NCI-H526 (cell line): ENCODE results near the gene SERINC2.
"Not testable (repeated sequence)": the region's sequence is repeated elsewhere in the genome, so short reads cannot be mapped to it uniquely, and the experiment has no call there.

ENCODE experiments used
- DNase-seq, 2 experiments: peaks; one replicate each; lab custom pipeline; 2025; lab: John Stamatoyannopoulos, UW

Gene SERINC2

DNA sequence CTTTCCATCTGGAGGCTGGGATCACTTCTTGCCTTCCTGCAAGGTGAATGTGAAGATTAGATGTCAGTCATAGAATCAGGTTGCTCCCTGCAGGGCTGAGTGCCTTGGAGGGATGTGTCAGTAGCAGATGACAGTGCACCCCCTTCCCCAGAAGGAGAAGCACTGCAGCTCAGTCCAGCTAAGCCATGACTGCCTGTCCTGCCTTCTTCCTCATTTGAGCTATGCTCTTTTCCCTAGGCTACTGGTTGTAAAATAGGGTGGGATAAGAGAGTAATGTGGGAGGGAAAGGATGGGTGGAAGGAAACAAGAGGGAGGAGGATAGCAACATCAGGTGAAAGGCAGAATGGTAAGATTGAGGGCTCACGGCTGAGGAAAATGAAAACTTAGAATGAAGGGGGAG lies 29.0 kb upstream of the SERINC2 start:
- no peak for DNase-seq

DNA sequence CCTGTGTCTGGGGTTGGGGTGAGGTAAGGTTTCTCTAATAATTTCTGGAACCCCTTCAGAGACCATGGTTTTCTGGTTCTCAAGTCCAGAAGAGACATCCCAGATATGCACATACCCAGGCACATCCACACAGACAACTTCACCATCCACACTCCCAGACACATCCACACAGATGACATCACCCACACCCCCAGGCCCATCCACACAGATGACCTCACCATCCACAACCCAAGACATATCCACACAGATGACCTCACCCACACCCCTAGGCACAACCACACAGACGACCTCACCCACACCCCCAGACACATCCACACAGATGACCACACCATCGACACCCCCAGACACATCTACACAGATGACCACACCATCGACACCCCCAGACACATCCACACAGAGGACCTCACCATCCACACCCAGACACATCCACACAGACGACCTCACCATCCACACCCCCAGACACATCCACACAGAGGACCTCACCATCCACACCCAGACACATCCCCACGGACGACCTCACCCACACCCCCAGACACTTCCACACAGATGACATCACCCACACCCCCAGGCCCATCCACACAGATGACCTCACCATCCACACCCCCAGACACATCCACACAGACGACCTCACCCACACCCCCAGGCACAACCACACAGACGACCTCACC lies 26.3 kb upstream of the SERINC2 start:
- DNase-seq = not testable (repeated sequence)

DNA sequence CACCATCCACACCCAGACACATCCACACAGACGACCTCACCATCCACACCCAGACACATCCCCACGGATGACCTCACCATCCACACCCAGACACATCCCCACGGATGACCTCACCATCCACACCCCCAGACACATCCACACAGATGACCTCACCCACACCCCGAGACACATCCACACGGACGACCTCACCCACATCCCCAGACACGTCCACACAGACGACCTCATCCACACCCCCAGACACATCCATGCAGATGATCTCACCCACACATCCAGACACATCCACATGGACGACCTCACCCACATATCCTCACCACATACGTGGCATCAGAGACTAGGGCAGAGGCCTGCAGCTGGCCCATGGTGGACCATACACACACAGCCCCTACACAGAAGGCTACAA lies 25.4 kb upstream of the SERINC2 start:
- DNase-seq = no peak

DNA sequence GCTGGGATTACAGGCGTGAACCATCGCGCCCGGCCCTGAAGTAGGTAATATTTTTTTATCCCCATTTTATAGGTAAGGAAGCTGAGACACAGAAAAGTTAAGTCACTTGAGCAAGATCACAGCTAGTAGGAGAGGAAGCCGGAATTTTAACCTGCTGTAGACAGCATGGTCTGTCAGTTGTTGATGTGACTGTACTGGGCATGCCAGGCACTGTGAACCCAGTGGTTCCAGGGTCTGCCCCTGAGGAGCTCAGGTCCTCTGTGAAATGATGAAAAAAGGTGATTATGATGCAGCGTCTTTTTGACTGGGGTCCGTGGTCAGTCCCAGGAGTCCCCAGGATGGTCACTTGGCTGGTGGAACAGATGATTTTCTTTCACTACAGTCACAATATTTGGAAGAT lies 23.4 kb upstream of the SERINC2 start:
- DNase-seq = no peak

DNA sequence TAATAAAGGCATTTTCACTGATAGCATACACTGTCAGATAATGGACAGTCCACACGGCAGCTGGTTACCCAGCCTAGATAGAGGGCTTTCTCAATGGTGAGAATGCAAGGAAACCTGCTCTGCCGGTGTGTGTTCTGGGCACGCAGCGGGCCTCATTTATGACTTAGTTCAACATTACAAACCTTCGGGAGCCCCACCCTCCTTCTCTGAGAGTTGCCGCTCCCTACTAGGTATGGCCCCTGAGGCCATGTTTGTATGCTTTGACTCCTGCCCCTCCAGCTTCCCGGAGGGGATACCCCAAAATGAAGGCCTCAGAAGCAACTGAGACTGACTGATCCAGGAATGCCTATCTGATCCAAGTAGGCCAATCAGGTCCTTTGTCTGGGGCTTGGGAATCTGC lies 22.9 kb upstream of the SERINC2 start:
- DNase-seq = no peak

DNA sequence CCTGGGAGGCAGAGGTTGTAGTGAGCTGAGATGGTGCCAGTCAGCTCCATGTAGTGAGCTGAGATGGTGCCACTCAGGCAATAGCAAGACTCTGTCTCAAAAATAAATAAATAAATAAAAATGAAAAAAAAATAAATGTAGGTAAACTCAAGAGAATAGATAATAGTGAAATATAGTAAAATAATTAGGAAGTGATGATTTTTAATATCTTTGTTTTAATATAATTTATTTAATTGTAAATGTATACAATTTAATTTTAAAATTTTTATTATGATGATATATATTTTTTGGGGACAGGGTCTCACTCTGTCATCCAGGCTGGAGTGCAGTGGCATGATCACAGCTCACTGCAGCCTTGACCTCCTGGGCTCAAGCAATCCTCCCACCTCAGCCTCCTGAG lies 19.6 kb upstream of the SERINC2 start:
- DNase-seq = no peak

DNA sequence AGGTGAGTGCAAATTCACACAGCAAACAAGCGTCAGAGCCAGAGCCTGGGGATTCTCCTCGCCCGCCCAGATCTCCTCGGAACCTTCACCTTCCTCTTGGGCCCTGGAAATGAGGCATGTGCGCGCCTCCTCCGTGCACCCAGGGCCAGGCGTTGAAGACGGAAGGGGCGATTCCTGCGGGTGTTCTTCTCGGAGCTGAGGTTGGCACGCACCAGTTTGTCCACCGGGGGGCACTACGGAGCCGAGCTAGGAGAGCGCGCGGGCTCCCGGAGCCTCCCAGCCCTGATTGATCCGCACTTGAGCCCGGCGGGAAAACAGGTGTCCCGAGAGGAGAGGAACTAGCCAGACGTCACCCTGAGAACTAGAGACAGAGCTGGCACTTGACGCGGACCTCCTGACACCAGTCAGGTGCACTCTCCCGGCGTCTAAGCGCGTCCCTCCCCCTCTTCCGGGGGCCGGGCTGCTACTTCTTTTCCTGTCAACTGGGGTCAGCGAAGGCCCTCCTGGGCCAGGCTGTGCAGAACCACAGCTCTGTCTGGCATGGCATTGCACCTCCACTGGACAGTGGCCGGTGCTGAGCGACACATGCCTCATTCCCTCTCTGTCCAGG lies 18.3 kb upstream of the SERINC2 start:
- DNase-seq = peak; percentile 55 to 91

DNA sequence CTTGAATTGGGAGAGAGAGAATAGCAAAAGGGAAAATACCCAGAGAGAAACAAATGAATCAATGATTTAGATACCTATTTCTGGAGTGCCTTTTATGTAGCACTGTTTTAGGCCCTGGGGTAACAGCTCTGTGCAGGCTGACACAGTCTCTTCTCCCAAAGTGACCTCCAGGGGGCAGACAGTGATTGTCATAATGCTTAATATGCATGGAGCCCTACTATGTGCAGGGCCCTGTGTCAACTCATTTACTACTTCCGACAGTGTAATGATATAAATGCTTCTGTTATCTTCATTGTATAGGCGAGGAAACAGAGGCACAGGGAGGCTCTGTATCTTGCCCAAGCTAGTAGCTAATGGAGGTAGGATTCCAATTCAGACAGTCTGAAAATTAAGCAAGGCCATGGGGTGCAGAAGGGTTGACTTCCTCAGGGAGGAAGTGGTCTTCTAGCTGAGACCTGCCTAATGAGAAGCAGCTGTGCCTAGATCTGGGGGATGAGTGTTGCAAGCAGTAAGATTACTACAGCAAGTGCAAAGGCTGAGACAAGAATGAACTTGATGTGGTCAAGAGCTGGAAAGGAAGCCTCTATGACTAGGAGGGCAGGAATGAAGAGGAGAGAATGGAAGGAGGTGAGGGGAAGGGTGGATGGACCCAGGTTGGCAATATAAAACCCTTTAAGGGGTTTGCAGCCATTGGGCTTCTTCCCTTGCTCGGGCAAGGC lies 16.2 kb upstream of the SERINC2 start:
- no peak for DNase-seq

DNA sequence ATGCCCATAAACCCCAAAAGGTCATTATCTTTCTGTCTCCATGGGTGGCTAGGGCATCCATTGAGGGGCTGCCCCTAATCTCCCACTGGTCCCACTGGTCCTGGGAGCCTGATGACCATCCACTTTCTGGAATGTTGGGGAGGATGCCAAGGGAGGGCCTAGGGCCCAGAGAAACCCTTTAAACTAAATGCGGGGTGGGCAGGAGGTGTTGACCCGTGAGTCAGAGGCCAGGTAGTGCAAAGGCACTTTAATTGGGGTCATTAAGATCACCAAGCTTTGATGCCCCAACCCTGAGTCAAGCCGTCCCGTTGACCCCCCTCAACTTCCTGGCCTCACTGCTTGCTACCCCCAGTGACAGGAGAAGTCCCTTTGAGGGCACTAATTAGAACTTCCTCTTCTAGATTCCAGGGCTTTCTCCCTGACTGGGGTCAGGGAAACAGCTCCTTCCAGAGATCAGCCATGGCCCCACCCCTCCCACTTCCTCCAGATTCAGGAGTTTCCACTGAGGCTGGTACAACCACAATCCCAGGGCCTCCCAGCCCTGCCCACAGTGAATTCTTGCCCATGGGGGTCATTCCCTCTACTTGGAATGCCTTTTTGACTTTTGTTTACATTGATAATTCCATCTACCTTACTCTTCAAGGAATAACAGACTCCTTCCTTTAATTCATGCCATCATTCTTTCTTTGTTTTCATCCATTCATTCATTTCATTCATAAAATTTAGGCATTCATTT lies 15.5 kb upstream of the SERINC2 start:
- DNase-seq = no peak

DNA sequence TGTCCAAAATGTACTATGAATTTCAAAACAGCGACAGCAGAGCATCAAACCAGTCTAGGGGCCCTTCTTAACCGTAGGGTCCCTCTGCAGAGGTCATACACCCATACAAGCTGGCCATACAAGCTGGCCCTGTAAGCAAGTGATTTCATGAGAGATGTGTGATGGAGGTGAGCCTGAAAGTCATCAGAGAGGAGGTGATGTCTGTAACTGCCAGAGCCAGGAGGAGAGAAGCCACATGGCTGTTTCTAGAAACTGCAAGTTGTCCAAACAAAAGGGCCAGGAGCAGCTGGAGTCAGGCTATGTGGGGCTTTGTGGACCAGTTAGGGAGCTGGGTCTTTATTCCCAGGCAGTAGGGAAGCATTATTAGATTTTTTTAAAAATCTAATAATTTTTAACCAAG lies 14.8 kb upstream of the SERINC2 start:
- DNase-seq = no peak

DNA sequence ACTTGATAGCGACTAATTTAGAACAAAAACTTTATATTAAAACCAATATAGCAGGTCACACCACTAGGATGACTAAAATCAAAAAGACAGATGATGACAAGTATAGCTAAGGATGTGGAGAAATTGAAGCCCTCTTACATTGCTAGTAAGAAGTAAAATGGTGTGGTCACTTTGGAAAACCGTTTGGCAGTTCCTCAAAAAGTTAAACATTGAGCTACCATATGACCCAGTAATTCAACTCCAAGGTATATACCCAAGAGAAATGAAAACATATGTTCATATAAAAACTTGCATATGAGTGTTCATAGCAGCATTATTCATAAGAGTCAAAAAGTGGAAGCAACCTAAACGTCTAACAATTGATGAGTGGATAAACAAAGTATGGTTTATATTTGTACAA lies 13.0 kb upstream of the SERINC2 start:
- DNase-seq = no peak

DNA sequence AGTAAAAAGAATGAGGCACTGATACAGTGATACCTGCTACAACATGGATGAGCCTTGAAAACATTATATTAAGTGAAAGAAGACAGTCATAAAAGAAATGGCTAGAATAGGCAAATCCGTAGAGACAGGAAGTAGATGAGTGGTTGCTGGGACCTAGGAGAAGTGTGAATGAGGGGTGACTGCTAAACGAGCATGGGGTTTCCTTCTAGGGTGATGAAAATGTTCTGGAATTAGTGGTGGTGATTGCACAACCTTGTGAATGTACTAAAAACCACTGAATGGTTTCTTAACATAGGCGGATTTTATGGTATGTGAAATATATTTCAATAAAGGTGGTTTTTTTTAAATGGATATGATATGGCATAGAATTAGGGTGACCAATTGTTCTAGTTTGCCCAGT lies 12.6 kb upstream of the SERINC2 start:
- DNase-seq = no peak

DNA sequence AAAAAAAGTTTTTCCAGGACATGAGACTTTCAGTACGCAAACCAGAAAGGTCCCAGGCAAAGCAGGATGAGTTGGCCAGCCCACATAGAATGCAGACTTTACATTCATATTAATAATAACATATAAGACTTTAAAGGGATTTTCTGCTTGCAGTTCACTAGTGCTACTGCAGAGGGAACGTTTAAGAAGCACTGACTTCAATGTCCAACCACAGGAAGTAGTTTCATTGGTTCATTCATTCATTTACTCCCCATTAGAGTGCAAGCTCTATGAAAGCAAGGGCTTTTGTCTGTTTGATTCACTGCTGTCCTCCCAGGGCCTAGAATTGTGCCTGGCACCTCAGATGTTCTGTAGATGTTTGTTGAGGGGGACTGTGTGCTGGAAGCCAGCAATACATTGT lies 11.8 kb upstream of the SERINC2 start:
- no peak for DNase-seq

DNA sequence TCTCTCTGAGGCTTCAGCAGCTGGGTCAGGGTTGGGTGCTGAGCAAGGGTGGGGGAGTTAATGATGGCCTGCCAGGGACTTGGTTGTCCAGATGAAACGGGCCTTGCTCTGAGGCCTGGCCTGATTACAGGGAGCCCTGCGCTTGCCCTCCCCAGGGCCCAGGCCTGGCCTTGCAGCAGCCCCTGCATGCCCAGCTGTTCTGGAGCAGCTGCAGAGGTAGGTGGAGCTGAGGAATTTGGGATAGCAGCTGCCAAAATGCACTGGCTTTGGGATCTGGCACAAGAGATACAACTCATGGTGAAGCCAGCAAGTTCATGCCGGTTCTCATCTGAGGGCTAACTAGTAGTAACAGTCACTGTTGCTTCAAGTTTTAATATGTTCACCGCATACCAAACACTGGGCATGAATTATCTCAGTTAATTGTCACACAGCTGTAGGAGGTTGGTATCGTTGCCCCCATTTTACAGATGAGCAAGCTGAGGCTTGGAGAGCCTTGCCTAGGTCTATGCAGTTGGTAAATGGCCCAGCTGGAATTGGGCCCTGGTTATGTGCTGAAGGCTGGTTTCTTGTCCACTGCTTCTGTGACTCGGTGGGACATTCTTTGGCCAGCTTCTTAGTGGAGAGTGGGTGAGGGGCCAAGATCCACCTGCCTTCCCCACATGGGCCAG lies 7.3 kb upstream of the SERINC2 start:
- no peak for DNase-seq

DNA sequence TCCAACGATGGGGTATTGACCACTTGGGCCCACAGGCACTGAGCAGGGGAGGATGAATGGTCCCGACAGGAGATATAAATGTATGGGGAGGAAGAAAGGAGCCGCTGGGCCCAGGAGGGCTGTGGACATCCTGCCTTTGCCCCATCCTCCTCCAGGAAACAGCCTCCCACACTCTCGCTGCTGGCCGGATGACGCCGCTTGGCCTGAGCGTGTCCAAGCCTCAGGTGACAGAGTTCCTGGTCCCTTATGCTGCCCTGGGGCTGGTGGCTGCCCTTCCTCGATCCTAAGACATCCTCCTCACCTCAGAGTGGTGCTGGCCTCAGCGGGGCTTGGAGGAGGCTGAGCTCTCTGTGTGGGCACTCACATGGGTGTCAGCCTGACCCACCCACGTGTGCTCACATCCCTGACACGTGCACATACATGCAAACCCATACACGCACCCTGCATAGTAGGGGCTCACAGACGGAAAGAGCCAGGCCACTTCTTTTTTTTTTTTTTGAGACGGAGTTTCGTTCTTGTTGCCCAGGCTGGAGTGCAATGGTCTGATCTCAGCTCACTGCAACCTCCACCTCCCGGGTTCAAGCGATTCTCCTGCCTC lies 5.9 kb upstream of the SERINC2 start:
- DNase-seq = no peak

DNA sequence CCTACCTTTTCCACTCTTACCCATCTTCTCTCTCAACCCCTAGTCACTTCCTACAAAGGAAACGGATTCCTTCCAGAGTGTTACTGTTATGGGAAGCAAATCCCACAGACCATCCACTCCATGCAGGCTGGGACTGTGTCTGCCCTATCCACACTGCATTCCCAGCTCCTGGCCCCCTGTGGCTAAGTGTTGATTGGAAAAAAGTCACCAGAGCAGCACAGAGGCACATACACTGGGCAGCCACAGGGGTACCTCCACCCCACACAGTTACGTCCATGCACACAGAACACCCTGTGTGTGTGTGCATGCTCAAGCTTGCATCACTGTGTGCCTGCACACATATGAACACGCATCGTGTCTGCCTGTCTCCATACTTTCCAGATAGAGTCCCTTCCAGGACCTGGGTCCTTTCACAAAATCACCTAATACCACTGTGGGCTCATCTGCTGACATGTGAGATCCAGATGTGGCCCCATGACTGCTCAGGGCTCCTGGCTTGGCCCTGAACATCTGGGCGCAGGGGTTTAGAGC lies 4.2 kb upstream of the SERINC2 start:
- no peak for DNase-seq

DNA sequence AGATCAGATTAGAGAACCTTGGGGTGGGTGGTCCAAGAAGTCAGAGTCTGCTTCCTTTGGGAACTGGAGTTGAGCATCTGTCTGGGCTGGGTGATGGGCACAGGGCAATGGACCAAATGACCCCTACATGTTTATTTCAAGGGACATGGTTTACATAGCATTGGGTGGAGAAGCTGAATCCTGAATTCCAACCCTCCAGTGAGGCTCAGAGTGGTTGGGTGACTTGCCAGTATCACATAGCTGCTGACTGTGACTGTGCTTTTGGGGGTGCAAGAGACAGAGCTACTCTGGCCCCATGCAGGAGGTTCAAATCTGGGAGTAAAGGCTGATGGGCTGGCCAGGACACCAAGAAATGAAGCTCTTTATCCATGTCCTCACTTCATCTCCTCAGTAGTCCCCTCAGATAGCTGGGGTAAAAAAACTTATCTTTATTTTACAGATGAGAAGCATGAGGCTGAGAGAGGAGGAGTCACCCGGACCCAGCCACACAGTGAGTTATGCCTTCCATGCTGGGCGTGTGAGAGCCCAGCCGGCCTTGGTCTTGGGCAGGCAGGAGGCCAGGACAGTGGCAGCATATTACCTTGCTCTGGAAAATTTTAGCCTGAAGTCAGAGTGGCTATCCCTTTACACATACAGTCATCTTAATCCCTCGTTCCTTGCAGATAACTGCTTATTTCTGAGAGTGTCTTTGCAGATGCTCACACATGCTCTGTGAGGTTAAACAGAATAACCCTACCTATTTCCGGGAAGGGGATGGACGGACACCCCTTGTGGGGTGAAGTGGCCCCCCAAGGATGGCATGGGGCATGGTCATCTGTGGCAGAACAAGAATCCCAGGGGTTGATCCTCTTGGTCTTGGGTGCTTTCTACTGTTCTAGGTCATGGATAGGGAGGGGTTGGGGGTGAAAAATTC lies 2.8 kb upstream of the SERINC2 start:
- no peak for DNase-seq

DNA sequence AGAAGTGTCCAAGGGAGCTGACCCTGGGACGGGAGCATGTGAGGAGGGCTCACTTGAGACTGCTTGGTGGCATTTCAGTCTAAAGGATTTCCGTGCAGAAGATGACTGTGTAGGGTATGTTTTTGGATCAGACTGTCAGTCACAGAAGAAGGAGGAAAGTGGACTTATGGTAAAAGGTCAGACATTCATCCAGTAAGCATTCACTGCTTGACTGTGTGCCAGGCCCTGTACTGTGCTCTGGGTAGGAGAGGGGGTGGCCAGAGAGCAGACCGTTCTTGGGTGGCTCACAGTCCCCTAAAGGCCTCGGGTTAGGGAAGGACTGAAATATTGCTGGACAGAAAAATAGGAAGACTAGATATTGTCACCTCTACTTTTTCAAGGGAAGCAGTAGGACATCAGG lies 2.1 kb upstream of the SERINC2 start:
- no peak for DNase-seq

DNA sequence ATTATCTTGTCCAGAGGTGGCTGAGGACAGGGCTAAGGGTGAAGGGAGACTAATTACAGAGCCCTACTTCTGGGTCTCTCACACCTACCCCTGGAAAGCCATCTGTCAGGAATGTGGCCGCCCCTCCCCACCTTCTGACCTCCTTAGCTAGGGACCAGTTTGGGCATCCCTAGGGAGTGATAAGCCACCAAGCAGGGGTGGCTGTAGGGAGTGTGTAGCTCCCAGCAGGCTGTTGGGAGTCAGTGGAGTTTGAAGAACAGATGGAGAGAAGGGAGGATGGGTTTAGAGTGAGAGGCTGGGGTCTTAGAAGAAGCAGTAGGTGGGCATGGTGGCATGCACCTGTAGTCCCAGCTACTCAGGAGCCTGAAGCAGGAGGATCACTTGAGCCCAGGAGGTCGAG lies 808 bp upstream of the SERINC2 start:
- no peak for DNase-seq

DNA sequence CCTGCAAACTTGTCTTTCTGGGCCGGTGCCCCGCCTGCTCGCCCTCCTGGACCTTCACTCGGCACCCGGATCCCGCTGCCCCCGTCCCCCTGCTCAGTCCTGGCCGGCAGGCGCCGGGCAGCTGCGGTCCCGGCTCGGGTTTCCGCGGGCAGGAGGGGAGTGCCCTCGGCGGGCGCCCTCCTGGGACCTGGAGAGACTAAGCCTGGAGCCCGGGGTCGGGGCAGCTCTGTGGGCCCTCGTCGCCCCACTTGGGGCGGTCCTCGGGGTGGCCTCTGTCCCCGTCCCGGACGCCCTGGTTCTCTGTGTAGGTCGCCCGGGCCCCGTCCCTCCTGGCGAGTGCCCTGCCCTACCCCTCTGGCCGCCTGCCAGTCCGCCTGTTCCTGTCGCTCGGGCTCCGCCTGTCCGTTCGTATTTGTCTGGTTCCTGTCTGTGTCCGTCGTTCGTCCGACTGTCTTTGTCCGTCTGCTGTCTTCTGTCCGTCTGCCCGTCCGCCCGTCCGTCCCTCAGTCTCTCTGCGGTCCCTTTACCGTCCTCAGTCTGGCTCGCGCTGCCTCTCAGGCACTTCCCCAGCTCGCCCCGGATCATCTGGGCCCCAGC lies 490 bp downstream of the SERINC2 start:
- peak in 1 of 2 experiments; percentile 56 for DNase-seq
